Stomach smooth muscle (tissue), 2 donors: ENCODE results near the gene FBXW2.
"Not testable (repeated sequence)": the region's sequence is repeated elsewhere in the genome, so short reads cannot be mapped to it uniquely, and the experiment has no call there.

Source experiments
- H3K27ac ChIP-seq: one replicate; pipeline ENCODE4 v1.7.0; 2013; ENCODE audit warnings: mild to moderate bottlenecking, low read length, inconsistent platforms
- H3K27me3 ChIP-seq, 2 donors: one replicate each; pipeline ENCODE4 v1.7.0; 2013; ENCODE audit warnings: low read length in 2 of 2; ENCODE audit not compliant: insufficient read depth in 2 of 2, control insufficient read depth in 1 of 2
- H3K36me3 ChIP-seq, 2 donors: one replicate each; pipeline ENCODE4 v1.7.0; 2013; ENCODE audit warnings: low read length in 2 of 2; ENCODE audit not compliant: control insufficient read depth in 2 of 2, insufficient read depth in 2 of 2
- H3K4me1 ChIP-seq: one replicate; pipeline ENCODE4 v1.7.0; 2013; ENCODE audit warnings: low read length; ENCODE audit not compliant: control insufficient read depth, insufficient read depth
- H3K4me3 ChIP-seq, 2 donors: one replicate each; pipeline ENCODE4 v1.7.0; 2013; ENCODE audit warnings: low read length in 2 of 2
- H3K9ac ChIP-seq, 2 donors: one replicate each; pipeline ENCODE4 v1.7.0; 2013; ENCODE audit warnings: low read length in 2 of 2, mild to moderate bottlenecking in 1 of 2
- H3K9me3 ChIP-seq, 2 donors: one replicate each; pipeline ENCODE4 v1.7.0; 2013; ENCODE audit warnings: low read length in 2 of 2; ENCODE audit not compliant: control insufficient read depth in 2 of 2
- donor health status: healthy.
- donor health status: Pancreatic carcinoma.

The FBXW2 gene

GRCh38 chr9:120746366-120746765, 46.9 kb downstream of the FBXW2 start:
- H3K27ac ChIP-seq, H3K27me3 ChIP-seq, H3K9ac ChIP-seq, H3K4me3 ChIP-seq, H3K4me1 ChIP-seq, H3K36me3 ChIP-seq, H3K9me3 ChIP-seq: not testable (repeated sequence)

DNA sequence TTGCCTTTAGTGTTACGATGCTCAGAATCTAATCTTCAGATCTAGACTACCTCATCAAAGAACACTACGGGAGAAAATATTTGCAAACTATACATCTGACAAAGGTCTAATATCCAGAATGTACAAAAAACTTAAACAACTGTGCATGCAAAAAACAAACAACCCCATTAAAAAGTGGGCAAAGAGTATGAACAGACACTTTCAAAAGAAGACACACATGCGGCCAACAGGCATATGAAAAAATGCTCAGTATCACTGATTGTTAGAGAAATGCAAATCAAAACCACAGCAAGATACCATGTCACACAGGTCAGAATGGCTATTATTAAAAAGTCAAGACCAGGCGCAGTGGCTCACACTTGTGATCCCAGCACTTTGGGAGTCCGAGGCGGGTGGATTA, 47.9 kb downstream of the FBXW2 start:
- no peak overlapping the region for H3K27ac ChIP-seq
- H3K36me3 ChIP-seq, result no peaks in the 10 kb centered on the region
- H3K9me3 ChIP-seq, result no peaks in the 10 kb centered on the region
- no peak overlapping the region for H3K4me3 ChIP-seq
- H3K4me1 ChIP-seq, result no peaks in the 10 kb centered on the region
- no peak overlapping the region for H3K9ac ChIP-seq
- H3K27me3 ChIP-seq, result no peaks in the 10 kb centered on the region

DNA sequence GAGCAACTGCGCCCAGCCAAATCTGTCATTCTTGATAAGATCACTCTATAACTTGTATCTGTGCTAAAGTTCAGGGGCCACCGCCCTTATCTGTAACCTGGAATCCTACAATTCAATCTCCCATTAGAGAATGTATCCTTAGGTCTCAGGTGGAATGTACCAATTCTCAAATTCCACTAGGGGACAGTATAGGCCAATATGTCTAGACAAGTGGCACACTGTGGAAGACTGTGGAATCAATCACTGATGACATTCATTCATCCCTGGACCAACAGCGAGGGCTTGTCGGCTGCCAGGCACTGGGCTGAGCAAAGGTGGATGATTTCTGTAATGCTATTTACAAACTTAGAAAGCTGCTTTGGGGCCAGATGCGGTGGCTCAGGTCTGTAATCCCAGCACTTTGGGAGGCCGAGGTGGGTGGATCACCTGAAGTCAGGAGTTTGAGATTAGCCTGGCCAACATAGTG, 50.2 kb downstream of the FBXW2 start:
- H3K36me3 ChIP-seq, result no peaks in the 10 kb centered on the region
- H3K4me3 ChIP-seq, result no peak overlapping the region
- no peaks in the 10 kb centered on the region for H3K4me1 ChIP-seq
- no peak overlapping the region for H3K27ac ChIP-seq
- H3K9ac ChIP-seq, result no peak overlapping the region
- no peaks in the 10 kb centered on the region for H3K9me3 ChIP-seq
- H3K27me3 ChIP-seq, result no peaks in the 10 kb centered on the region

DNA sequence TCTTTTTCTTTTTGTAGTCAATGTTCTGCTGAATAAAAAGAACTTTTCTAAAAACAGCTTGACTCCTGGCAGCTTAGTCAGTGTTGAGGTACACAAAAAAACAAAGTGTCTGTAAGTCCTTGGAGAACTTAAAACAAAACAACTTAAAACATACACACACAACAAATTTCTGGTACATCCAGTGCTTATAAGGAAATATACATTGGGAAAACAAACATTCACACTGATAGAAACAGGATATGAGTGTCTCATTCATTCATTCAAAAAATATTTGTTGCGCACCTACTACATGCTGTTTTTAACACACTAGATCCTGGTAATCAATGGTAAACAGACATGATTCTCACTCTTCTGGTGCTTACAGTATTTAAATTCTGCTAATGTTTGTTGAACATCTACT, 51.5 kb downstream of the FBXW2 start:
- H3K9me3 ChIP-seq, result no peaks in the 10 kb centered on the region
- no peaks in the 10 kb centered on the region for H3K36me3 ChIP-seq
- no peak overlapping the region for H3K4me3 ChIP-seq
- H3K27me3 ChIP-seq, result no peaks in the 10 kb centered on the region
- H3K4me1 ChIP-seq, result no peaks in the 10 kb centered on the region
- H3K27ac ChIP-seq, result no peak overlapping the region
- no peak overlapping the region for H3K9ac ChIP-seq

DNA sequence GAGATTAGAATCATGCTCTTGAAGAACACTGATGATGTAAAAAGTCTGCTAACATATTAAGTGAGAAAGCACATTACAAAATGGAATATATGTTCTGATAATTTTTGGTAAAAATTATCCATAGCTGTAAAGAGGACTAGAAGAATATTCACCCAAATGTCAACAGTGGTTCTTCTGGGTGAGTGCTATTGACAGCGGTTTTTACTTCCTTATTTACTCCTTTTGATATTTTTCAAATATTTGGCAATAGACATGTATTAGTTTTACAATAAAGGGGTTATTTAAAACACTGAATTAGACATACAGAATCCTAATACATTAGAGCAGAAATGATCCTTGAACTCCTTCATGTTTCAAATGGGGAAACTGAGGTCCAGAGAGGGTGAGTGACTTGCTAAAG, 52.0 kb downstream of the FBXW2 start:
- Histone ChIP-seq H3K9me3 (no peaks in the 10 kb centered on the region), H3K4me3 (no peak overlapping the region), H3K36me3 (no peaks in the 10 kb centered on the region), H3K27ac (no peak overlapping the region), H3K9ac (no peak overlapping the region), H3K27me3 (no peaks in the 10 kb centered on the region), H3K4me1 (no peaks in the 10 kb centered on the region)

GRCh38 chr9:120740132-120740531, 53.1 kb downstream of the FBXW2 start:
- H3K27me3 ChIP-seq, result no peaks in the 10 kb centered on the region
- H3K9me3 ChIP-seq, result no peaks in the 10 kb centered on the region
- no peak overlapping the region for H3K4me3 ChIP-seq
- H3K36me3 ChIP-seq, result no peaks in the 10 kb centered on the region
- no peak overlapping the region for H3K27ac ChIP-seq
- H3K4me1 ChIP-seq, result no peaks in the 10 kb centered on the region
- H3K9ac ChIP-seq, result no peak overlapping the region

- H3K27me3 ChIP-seq, result no peaks in the 10 kb centered on the region
- no peaks in the 10 kb centered on the region for H3K36me3 ChIP-seq
- peaks cover 2% of the 10 kb centered on the region for H3K4me1 ChIP-seq
- H3K9me3 ChIP-seq, result no peaks in the 10 kb centered on the region
- no peak overlapping the region for H3K9ac ChIP-seq
- no peak overlapping the region for H3K4me3 ChIP-seq
- H3K27ac ChIP-seq, result no peak overlapping the region
Measured at GRCh38 chr9:120737416-120738165, 55.6 kb downstream of the FBXW2 start.

DNA sequence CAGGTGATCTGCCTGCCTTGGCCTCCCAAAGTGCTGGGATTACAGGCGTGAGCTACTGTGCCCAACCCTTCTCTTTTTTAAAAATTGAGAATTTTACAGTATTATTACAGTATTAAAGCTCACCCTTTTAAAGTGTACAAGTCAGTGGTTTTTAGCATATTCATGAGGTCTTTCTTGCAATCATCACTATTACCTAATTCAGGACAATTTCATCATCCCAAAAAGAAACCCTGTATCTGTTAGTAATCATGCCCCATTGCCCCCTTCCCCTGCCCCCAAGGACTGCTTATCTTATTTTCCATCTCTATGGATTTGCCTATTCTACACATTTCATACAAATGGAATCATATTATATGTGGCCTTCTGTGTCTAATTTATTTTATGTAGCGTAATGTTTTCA, 56.3 kb downstream of the FBXW2 start:
- no peaks in the 10 kb centered on the region for H3K36me3 ChIP-seq
- H3K27ac ChIP-seq, result no peak overlapping the region
- no peak overlapping the region for H3K9ac ChIP-seq
- peaks cover 2% of the 10 kb centered on the region for H3K4me1 ChIP-seq
- no peaks in the 10 kb centered on the region for H3K9me3 ChIP-seq
- no peak overlapping the region for H3K4me3 ChIP-seq
- no peaks in the 10 kb centered on the region for H3K27me3 ChIP-seq

GRCh38 chr9:120735415-120736126, 57.6 kb downstream of the FBXW2 start:
- Histone ChIP-seq H3K27ac (peak overlapping the region; percentile 7), H3K4me1 (peaks cover 7% of the 10 kb centered on the region)

DNA sequence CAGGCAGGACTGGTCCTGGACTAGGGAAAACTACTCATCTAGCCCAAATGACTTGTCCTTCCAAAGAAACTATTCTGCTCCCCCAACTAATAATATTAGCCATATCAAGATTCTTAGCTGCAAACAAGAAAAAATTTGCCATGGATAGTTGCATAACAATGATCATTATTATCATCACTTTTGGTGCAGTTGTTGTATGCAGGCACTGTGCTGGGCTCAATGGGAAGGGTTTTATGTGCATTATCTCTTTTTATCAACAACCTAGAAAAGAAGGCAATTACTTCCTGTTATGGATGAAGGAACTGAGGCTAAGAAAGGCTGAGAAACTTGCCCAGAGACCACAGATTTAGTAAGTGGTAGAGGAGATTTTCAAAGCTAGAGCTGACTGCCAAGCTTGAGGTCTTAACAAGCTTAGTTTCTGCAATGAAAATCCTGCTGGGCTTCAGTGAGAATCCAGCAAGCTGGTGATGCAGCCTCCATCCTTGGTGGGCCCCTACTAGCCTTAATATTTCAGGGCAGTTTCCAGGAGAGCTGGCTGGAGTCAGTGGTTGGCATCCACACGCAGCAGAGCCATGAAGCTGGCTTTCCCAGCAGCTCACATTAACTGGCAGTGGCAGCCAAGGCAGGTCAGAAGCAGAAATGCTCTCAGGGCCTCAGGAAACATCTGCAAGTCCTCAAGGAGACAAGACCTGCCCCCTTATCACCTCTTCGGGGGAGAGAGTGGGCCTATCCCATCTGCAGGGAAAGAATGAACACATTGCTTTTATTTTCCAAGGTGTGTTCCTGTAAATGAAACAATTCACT, 58.4 kb downstream of the FBXW2 start:
- no peak overlapping the region for H3K4me3 ChIP-seq
- no peaks in the 10 kb centered on the region for H3K27me3 ChIP-seq
- H3K9ac ChIP-seq, result no peak overlapping the region
- no peaks in the 10 kb centered on the region for H3K36me3 ChIP-seq
- no peaks in the 10 kb centered on the region for H3K9me3 ChIP-seq
- peak overlapping the region; percentile 7 for H3K27ac ChIP-seq
- H3K4me1 ChIP-seq, result peaks cover 7% of the 10 kb centered on the region

More at GRCh38 chr9:120735415-120736126, 57.6 kb downstream of the FBXW2 start:
- Histone ChIP-seq H3K9me3 (no peaks in the 10 kb centered on the region), H3K4me3 (no peak overlapping the region), H3K9ac (no peak overlapping the region), H3K36me3 (no peaks in the 10 kb centered on the region), H3K27me3 (no peaks in the 10 kb centered on the region)
